Subcutaneous adipose tissue (tissue), 4 donors: ENCODE data around the gene MAP2K2. TPM values are rescaled to one million over a fixed set of nuclear protein-coding genes. Genes with fewer than 3 reads are reported as not detected.

ENCODE experiments used
- CTCF ChIP-seq: fragments of 450-650 bp; IDR thresholded peaks from one replicate; pipeline ENCODE4 v1.5.1; 2016; ENCODE audit warnings: low read depth, mild to moderate bottlenecking, control low read depth, antibody characterized with exemption, moderate library complexity
- total RNA-seq, 4 donors: library from RNA; depleted of rRNA; stranded (reverse); fragments of >200 nt; gene quantifications; one replicate each; pipeline ENCODE4 v1.1.0, GENCODE V29; 2016

The MAP2K2 gene
- total RNA-seq, 4 donors from 2014 or later: 39.3 to 66.1 (median 56.3) TPM

- no peak for TF ChIP-seq CTCF
Measured at GRCh38 chr19:4154571-4155312, 30.8 kb upstream of the MAP2K2 start.

- no peak for TF ChIP-seq CTCF
Measured at GRCh38 chr19:4152241-4152998, 28.5 kb upstream of the MAP2K2 start.

GRCh38 chr19:4151623-4152022 is 27.7 kb upstream of the MAP2K2 start:
- TF ChIP-seq CTCF: no peak

- no peak for TF ChIP-seq CTCF
Measured at GRCh38 chr19:4149518-4150288, 25.8 kb upstream of the MAP2K2 start.

GRCh38 chr19:4144666-4145249 is 20.8 kb upstream of the MAP2K2 start:
- TF ChIP-seq CTCF: no peak

- no peak for TF ChIP-seq CTCF
Measured at GRCh38 chr19:4140237-4140711, 16.4 kb upstream of the MAP2K2 start.
